ENCODE data around the gene NOL6.
"Not testable (repeated sequence)": the region's sequence is repeated elsewhere in the genome, so short reads cannot be mapped to it uniquely, and the experiment has no call there.

NOL6 gene

DNA sequence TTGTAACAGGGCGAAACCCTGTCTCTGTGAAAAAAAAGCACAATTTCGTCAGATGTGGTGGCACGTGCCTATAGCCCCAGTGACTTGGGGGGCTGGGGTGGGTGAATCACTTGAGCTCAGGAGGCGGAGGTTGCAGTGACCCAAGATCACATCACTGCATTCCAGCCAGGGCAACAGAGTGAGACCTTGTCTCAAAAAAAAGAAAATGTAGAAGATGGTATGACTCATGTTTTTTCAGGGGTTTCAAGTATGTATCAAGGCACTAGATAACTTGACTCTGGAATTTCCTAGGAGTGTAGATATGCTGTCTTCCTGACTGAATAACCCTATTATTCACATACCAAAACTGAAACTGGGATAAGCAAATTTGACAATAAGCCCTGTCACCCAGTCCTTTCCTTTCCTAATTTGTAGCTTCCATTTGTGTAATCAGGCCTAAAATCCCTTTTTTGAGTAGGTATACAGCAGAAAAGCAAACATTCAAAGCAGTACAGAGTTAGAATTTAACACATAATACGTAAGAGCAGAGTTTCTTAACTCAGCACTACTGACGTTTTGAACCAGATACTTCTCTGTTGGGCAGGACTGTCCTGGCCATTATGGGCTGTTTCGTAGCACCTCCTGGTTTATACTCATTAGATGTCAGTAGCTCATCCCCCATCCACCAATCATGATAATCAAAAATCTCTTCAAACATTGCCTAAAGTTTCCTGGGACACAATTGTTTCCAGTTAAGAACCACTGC is 33.1 kb upstream of the NOL6 start:
- TF ChIP-seq, protein P1, sequence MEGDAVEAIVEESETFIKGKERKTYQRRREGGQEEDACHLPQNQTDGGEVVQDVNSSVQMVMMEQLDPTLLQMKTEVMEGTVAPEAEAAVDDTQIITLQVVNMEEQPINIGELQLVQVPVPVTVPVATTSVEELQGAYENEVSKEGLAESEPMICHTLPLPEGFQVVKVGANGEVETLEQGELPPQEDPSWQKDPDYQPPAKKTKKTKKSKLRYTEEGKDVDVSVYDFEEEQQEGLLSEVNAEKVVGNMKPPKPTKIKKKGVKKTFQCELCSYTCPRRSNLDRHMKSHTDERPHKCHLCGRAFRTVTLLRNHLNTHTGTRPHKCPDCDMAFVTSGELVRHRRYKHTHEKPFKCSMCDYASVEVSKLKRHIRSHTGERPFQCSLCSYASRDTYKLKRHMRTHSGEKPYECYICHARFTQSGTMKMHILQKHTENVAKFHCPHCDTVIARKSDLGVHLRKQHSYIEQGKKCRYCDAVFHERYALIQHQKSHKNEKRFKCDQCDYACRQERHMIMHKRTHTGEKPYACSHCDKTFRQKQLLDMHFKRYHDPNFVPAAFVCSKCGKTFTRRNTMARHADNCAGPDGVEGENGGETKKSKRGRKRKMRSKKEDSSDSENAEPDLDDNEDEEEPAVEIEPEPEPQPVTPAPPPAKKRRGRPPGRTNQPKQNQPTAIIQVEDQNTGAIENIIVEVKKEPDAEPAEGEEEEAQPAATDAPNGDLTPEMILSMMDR (IDR thresholded peaks at IDR 0.05; ENCODE audit: insufficient read depth, low read depth, low read length, missing control alignments), result no peak
- H3K4me3 ChIP-seq (ENCODE audit: low read length), result no peak overlapping the region

DNA sequence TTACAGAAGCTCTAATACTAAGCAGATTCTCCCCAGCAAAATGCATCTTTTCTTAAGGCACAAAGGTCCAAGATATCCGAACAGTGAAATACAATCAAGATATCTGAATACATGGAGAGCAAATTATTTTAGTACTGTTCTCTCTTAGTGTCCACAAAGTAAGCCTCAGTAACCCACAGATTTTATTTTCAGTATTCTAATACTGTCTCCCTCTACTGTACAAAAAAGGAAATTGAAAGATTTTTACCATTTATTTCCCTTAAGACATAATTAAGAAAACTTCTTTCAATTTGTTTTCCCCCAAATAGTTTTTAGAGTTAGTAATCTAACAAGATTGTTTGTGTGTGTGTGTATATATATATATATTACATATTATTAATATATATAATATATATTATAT is 24.7 kb upstream of the NOL6 start:
- H3K4me3 ChIP-seq (ENCODE audit: low read length), result no peak overlapping the region
- DNase-seq (ENCODE audit: low read depth), result peak; percentile 23
- TF ChIP-seq, protein P1 (IDR thresholded peaks at IDR 0.05; ENCODE audit: insufficient read depth, low read depth, low read length, missing control alignments), result no peak

More for the DNA sequence above, 33.1 kb upstream of the NOL6 start:
- DNase-seq (ENCODE audit: low read depth), result peak; percentile 87

DNA sequence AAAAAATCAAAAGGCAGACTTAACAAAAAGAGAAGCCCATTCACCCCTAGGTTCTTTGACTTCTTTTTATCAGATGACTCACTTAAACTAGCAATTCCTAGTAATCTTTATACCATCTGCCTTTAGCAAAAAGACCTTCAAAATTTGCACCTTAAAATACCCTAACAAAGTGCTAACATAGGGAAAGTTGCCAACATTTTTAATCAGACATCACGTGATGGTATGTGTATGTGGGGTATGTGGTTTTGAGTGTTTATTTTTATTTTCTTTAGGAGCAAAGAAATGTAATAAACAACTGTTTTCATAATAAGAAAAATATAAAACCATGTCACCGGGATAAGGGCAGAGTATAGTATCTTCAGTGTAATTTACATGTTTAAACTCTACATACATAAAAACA is 20.1 kb upstream of the NOL6 start:
- H3K4me3 ChIP-seq (ENCODE audit: low read length); DNase-seq (ENCODE audit: low read depth): not testable (repeated sequence)

DNA sequence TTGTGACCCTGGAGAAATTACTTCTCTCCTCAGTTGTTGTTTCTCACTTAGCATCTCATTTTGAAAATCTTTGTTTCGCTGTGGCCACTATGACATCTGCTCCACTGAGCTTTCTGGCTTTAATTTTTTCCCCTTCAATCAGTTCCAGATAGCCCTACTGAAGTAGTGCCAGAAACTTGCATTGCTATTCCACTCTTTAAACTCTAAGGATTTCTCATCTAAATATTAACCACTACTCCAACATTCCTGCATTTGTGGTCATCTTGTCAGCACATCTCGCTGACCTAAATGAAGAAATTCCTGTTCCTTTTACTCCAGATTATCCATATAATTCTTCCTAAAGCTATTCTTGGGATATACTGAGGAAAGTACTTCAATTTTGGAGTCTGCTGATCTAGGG is 15.3 kb upstream of the NOL6 start:
- H3K4me3 ChIP-seq (ENCODE audit: low read length), result no peak overlapping the region
- TF ChIP-seq, protein P1 (IDR thresholded peaks at IDR 0.05; ENCODE audit: insufficient read depth, low read depth, low read length, missing control alignments), result no peak
- DNase-seq (ENCODE audit: low read depth), result no peak

DNA sequence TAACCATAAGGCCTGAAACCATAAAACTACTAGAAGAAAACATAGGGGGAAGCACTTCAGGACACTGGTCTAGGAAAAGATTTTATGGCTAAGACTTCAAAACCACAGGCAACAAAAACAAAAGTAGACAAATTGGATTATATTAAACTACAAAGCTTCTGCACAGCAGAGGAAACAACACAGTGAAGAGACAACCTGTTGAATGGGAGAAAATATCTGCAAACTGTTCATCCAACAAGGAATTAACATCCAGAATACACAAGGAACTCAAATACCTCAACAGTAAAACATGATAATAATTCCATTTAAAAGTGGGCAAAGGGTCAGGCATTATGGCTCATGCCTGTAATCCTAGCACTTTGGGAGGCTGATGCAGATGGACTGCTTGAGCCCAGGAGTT is 11.6 kb upstream of the NOL6 start:
- DNase-seq (ENCODE audit: low read depth); H3K4me3 ChIP-seq (ENCODE audit: low read length): not testable (repeated sequence)

DNA sequence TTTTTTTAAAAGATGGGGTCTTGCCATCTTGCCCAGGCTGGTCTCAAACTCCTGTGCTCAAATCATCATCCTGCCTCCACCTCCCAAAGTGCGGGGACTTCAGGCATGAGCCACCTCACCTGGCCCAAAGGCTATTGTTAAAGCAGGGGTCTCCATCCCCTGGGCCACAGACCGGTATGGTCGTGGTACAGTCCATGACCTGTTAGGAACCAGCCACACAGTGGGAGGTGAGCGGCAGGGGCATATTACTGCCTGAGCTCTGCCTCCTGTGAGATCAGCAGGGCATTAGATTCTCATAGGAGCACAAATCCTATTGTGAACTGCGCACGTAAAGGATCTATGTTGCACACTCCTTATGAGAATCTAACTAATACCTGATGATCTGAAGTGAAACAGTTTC is 7.3 kb upstream of the NOL6 start:
- no peak overlapping the region for H3K4me3 ChIP-seq (ENCODE audit: low read length)
- DNase-seq (ENCODE audit: low read depth), result no peak
- TF ChIP-seq, protein P1 (IDR thresholded peaks at IDR 0.05; ENCODE audit: insufficient read depth, low read depth, low read length, missing control alignments), result no peak

DNA sequence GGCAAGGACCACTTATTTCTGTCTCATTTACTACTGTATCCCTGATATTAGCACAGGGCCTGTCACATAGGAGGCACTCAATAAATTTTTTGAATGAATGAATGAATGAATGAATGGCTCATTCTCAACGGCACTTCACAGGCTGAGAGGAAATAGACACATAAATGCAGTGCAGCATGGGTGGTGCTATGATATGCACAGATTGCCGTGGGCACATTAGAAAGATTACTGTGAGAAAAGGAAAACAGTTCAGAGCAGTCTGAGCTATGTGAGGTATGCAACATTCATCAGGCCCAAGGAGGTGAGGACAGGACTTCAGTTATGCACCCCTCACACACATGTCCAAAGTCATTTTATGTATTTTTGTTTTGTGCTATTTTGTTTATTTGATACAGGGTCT is 6.4 kb upstream of the NOL6 start:
- TF ChIP-seq, protein P1 (IDR thresholded peaks at IDR 0.05; ENCODE audit: insufficient read depth, low read depth, low read length, missing control alignments), result no peak
- no peak overlapping the region for H3K4me3 ChIP-seq (ENCODE audit: low read length)
- DNase-seq (ENCODE audit: low read depth), result no peak

DNA sequence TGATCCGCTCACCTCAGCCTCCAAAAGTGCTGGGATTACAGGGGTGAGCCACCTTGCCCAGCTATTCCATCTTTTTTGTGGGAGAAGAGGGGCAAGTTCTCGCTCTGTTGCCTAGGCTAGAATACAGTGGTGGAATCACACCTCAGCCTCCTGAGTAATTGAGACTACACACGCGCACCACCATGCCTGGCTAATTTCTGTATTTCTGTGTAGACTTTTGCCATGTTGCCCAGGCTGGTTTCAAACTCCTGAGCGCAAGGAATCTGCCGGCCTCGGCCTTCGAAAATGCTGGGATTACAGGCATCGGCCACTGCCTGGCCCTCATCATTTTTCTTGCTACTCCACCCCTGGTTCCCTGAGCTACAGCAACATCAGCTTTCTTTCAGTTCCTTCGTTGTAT is 2.8 kb upstream of the NOL6 start:
- TF ChIP-seq, protein P1 (IDR thresholded peaks at IDR 0.05; ENCODE audit: insufficient read depth, low read depth, low read length, missing control alignments), result no peak
- DNase-seq (ENCODE audit: low read depth), result no peak
- H3K4me3 ChIP-seq (ENCODE audit: low read length), result no peak overlapping the region
